ENCODE results near the gene ATP13A3.

GRCh38 chr3:194377708-194378107 is 109.1 kb downstream of the ATP13A3 start:
- TF ChIP-seq CTCF (IDR thresholded peaks at IDR 0.05; ENCODE audit: low read depth, low read length) = no peak
- no peak for TF ChIP-seq POLR2A (IDR thresholded peaks at IDR 0.05; ENCODE audit: extremely low read depth, insufficient read length)
